ENCODE measurements around the gene IQCM.

Gene IQCM

DNA sequence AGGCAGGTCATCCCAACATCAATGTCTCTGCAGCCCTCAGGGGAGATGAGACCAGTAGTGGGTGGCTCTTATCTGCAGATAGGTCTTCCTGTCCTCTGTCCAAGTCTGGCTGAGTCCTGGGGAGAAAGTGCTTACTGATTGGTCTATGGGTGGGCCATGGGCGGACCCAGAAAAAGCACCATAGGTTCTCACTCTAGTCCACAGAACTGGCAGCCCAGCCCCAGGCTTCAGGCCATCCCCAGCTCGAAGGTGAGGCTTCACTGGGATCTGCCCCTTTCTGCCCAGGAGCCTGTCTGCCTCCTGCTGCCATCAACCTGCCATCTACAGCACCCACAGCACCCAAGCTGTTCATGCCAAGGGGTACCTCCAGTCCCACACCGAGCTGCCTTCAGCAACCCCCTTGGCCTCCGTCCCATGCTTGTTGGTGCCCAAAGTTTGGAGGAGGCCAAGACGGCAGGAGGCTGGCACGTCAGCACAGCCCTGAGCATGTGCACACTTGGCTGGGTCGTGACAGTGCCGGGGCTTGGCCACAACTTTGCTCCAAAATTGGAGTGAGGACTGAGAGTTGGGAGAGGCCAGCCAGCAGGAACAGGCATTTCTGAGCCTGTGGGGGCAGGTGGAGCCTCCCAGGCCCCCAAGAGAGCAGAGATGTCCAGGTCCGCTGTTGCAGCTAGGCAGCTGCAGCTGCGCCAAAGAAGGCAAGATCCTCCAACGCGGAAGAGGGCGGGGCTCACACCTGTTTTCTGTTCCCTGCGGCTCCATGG, 99.6 kb downstream of the IQCM start:
- ChIA-PET POLR2A (ENCODE audit: low non-redundant PET) (no interaction called here), CTCF (interaction anchor here (0.6 kb wide), 1 partner anchor 852 kb away, joined by 3 read pairs; no protein-coding TSS in a partner anchor)
- no peak for DNase-seq (ENCODE audit: low spot score)
- H3K27ac ChIP-seq, result no peak overlapping the region
- no peak for TF ChIP-seq CTCF (conservative IDR thresholded peaks at IDR 0.05; ENCODE audit: low read depth)

DNA sequence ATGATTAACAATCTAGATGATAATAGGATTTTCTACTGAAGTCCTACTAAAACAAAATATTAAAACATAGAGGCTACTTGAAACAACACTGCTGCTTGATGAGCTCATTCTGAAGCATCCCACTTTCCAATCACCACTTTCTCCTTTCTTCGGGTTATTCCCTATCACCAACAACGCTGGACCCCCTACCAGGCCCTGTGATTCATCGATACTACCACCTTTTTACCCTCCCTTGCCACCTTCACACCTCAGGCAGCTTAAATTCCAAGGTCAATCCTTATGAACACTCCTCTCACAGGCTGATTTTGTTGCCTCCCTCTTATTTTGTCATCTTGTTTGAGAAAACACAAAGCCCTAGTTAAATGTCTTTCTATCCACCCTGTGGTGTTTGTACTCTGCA, 102.6 kb downstream of the IQCM start:
- DNase-seq (ENCODE audit: low spot score), result no peak
- POLR2A ChIA-PET (ENCODE audit: low non-redundant PET), result no interaction called here
- no peak overlapping the region for H3K27ac ChIP-seq
- CTCF ChIA-PET, result no interaction called here
- TF ChIP-seq CTCF (conservative IDR thresholded peaks at IDR 0.05; ENCODE audit: low read depth), result no peak

DNA sequence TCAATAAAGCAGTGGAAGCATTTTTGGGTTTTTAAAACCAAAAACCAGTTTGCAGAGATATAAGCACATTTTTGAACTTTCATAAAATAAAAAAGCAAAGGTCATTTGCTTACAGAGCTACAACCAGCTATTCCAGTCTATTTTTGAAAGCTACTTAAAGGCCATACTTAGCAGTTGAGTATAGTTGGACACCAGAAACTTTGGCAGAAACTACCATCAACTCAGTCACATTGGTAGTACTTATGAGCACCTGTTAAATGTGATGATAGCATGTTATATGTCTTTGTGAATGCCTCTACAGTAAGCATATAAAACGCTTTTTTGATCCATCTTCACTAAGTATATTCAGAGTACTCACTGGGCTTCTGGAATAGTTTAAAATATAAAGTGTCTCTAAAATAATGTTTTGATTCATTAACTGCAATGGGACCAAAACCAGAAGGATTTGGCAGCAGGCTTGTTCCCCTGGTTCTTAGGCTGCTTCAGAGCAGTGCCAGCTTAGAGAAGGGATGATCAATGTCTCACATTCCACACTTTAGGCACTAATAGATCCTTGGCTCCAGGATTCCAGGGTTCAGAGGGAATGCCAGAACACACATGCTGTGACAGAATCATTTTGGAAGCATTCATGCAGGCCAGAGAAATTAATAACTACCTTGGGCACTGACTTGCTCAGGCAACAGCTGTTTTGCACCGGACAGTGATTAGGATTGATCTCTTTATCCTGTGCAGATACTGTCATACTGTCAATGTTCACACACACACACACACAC, 103.9 kb downstream of the IQCM start:
- ChIA-PET POLR2A (ENCODE audit: low non-redundant PET) (no interaction called here), CTCF (no interaction called here)
- no peak for DNase-seq (ENCODE audit: low spot score)
- H3K27ac ChIP-seq, result no peak overlapping the region
- no peak for TF ChIP-seq CTCF (conservative IDR thresholded peaks at IDR 0.05; ENCODE audit: low read depth)

DNA sequence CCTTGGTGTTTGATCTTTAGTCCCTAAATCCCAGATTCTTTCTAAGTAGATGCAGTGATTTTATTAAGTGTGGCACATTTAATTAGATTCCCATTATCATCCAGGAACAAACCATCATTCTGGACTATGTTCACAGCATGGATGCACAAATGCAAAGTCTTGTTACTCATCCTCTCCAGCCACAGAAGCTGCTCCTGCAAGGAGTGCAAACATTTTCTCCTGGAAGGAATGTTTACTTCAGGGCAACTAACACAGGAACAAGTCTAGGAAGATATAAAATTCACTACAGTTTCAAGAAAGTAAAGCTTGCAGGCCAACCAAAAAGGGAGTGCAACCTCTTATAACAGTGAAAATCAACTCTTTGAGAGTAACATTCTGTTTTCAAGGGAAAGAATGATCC, 106.0 kb downstream of the IQCM start:
- ChIA-PET POLR2A (ENCODE audit: low non-redundant PET) (no interaction called here), CTCF (no interaction called here)
- no peak overlapping the region for H3K27ac ChIP-seq
- no peak for DNase-seq (ENCODE audit: low spot score)
- no peak for TF ChIP-seq CTCF (conservative IDR thresholded peaks at IDR 0.05; ENCODE audit: low read depth)

DNA sequence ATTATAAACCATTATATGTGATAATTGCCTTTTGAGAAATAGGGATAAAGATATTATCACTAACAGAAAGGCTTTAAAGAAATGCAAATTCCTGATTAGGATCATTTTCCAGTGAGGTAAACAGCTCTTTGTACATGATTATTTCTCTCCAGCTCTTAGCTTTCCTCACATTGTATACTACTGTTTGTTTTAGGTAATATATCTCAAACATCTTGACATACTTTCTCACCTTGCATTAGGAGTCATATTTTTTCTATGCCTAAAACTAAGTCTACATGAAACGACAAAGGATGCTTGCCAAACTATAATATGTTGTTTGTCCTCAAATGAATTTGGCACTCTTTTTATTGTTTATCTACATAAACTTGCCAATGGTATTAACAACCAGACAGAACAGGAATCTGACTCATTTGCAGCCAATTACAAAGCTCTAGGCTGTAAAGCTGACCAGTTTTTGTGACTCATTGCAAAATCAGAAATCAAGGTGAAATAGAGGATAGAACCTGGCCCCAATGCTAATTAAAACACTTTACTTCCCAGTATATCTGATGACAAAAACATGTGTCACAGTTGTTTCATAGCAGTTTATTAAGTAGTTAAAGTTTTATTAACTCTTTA, 107.0 kb downstream of the IQCM start:
- ChIA-PET POLR2A (ENCODE audit: low non-redundant PET) (no interaction called here), CTCF (interaction anchor here (0.8 kb wide), 1 partner anchor 9 kb away, joined by 5 read pairs; no protein-coding TSS in a partner anchor)
- no peak overlapping the region for H3K27ac ChIP-seq
- no peak for TF ChIP-seq CTCF (conservative IDR thresholded peaks at IDR 0.05; ENCODE audit: low read depth)
- peak; percentile 73 for DNase-seq (ENCODE audit: low spot score)

GRCh38 chr4:149707862-149708261, 107.8 kb downstream of the IQCM start:
- no peak overlapping the region for H3K27ac ChIP-seq
- DNase-seq (ENCODE audit: low spot score), result no peak
- no peak for TF ChIP-seq CTCF (conservative IDR thresholded peaks at IDR 0.05; ENCODE audit: low read depth)
- CTCF ChIA-PET, result interaction anchor here (0.6 to 0.7 kb wide), 2 partner anchors 143 to 1820 kb away, joined by 3 read pairs; no protein-coding TSS in a partner anchor
- POLR2A ChIA-PET (ENCODE audit: low non-redundant PET), result no interaction called here

Measured in RWPE1 (cell line).